Measurements from ENCODE around the gene CLCNKA.
A peak's percentile ranks its signal among the peaks of the same experiment; 100 is the strongest.
"Not testable (repeated sequence)": the region's sequence is repeated elsewhere in the genome, so short reads cannot be mapped to it uniquely, and the experiment has no call there.

The CLCNKA gene

GRCh38 chr1:15997637-15998280 is 24.1 kb upstream of the CLCNKA start:
- DNase-seq (ENCODE audit: low read depth in 2 of 2, low spot score in 1 of 2): no peak

DNA sequence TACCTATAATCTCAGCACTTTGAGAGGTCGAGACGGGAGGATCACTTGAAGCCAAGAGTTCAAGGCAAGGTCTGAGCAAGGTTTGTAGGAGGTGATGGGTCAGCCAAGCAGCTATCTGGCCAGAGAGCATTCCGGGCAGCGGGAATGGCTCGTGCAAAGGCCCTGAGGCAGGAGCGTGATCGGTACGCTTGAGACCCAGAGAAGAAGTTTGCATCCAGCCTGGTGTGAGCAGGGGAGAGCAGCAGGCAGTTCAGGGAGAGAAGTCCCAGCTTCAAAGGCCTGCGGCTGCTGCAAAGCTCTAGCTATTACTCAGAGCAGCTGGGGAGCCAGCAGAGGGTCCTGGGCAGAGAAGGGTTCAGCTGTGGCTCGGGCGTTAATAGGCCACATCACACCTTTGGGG is 22.9 kb upstream of the CLCNKA start:
- no peak for DNase-seq (ENCODE audit: low read depth in 2 of 2, low spot score in 1 of 2)

DNA sequence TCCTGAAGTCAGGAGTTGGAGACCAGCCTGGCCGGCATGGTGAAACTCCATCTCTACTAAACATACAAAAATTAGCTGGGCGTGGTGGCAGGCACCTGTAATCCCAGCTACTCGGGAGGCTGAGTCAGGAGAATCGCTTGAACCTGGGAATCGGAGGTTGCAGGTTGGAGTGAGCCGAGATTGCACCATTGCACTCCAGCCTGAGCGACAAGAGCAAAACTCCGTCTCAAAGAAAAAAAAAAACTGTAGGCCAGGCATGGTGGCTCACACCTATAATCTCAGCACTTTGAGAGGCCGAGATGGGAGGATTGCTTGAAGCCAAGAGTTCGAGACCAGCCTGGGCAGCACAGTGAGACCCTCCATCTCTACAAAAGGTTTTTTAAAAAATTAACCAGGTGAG is 20.6 kb upstream of the CLCNKA start:
- not testable (repeated sequence) for DNase-seq (ENCODE audit: low read depth in 2 of 2, low spot score in 1 of 2)

- DNase-seq (ENCODE audit: low read depth in 2 of 2, low spot score in 1 of 2): no peak
Observed at GRCh38 chr1:16005597-16005996, 16.2 kb upstream of the CLCNKA start.

DNA sequence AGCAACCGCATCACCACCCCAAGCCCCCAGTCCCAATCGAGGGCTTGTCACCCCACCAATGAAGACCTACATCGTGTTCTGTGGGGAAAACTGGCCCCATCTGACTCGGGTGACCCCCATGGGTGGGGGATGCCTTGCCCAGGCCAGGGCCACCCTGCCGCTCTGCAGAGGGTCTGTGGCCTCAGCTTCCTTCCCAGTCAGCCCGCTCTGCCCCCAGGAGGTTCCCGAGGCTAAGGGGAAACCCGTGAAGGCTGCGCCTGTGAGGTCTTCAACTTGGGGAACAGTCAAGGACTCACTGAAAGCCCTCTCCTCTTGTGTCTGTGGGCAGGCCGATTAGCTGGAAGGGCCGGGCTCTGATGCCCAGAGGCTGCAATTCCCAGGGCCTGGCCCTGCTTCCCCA is 15.8 kb upstream of the CLCNKA start:
- DNase-seq (ENCODE audit: low read depth in 2 of 2, low spot score in 1 of 2): no peak

DNA sequence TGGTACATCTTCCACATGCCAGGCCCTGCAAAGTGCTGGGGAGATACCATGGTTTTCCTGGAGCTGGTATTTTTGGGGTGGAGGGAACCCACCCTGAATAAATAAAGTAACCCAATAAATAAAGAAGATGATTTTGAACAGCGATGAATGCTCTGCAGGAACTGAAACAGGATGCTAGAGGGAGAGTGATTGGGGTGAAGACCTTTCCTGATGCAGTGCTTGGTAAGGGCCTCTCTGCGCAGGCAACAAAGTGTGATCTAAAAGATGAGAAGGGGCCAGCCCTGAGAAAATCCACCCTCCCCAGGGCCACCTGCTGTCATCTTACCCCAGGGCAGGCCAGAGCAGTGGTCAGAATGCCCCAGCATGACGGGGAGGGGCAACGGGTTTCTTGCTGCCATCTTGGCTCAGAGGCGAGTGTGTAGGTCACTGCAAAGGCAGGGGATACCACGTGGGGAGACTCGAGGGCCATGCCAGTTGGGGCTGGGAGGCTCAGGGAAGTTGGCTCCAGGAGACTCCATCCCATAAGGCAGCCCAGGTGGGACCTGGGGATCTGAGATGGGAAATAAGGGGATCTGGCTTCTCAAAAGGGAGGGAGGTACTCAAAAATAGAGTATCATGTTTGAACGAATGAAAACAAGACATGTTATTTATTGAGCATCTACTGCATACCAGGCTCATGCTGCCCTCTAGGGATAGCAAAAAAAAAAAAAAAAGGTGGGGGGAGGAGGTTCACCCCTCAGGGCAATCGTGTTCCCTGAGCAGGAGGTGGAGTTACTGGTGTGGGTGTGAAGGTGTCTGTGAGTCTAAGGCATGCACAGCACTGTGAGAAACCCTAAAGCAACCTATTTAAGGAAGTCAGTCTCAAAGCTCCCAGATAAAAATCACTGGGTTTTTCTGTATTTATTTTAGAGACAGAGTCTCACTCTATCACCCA is 15.0 kb upstream of the CLCNKA start:
- DNase-seq (ENCODE audit: low read depth in 2 of 2, low spot score in 1 of 2): no peak

DNA sequence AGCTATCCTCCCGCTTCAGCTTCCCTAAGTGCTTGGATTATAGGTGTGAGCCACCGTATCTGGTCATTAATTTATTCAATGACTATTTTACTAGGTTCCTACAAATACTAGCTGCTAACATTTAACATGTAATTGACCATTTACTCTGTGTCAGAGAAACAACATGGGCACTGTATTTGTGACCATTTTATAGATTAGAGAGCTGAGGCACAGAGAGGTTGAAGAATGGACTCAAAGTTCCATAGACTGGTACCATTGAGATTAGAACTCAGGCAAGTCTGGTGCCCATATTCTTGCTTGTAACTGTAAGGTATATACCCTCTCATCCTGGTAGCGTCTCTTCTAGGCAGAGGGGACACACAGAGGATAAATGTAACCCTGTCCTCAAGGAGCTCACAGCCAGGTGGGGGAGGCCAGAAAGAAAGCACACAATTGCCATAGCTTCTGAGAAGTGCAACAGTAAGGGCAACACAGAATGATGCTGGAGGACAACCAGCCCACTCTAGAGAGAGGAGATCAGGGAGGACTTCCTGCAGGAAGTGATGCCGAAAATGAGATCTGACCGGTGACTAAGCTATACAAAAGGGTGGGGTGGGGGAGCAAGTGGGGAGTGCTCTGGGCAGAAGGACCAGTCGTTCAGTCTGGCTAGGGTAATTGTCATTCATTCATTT is 14.0 kb upstream of the CLCNKA start:
- no peak for DNase-seq (ENCODE audit: low read depth in 2 of 2, low spot score in 1 of 2)

GRCh38 chr1:16009030-16009460 is 12.8 kb upstream of the CLCNKA start:
- DNase-seq (ENCODE audit: low read depth in 2 of 2, low spot score in 1 of 2): peak; percentile 44 to 55

GRCh38 chr1:16009678-16010077 is 12.2 kb upstream of the CLCNKA start:
- no peak for DNase-seq (ENCODE audit: low read depth in 2 of 2, low spot score in 1 of 2)

GRCh38 chr1:16010837-16011236 is 11.0 kb upstream of the CLCNKA start:
- no peak for DNase-seq (ENCODE audit: low read depth in 2 of 2, low spot score in 1 of 2)

DNA sequence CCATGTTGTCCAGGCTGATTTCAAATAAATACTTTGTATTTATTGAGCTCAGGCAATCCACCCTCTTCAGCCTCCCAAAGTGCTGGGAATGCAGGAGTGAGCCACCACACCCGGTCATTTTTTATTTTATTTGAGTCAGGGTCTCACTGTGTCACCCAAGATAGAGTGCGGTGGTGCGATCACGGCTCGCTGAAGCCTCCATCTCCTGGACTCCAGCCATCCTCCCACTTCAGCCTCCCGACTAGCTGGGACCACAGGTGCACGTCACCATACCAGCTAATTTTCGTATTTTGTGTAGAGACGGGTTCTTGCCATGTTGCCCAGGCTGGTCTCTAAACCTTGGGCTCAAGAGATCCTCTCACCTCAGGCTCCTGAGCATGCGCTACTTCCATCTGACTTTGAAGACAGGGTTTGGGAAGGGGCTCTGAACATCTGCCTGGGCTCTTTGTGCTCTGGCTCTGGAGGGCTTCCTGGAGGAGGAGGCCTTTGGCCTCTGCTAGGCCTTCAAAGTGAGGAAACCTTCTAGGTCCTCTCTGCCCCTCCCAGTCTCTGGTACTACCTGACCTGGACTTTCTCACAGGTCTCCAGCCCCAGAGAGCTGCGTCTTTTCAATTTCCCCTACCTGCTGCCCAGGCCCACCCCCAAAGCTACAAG is 9.8 kb upstream of the CLCNKA start:
- DNase-seq (ENCODE audit: low read depth in 2 of 2, low spot score in 1 of 2): no peak

- DNase-seq (ENCODE audit: low read depth in 2 of 2, low spot score in 1 of 2): no peak
Observed at GRCh38 chr1:16012590-16013219, 9.1 kb upstream of the CLCNKA start.

GRCh38 chr1:16013220-16013907 is 8.5 kb upstream of the CLCNKA start:
- no peak for DNase-seq (ENCODE audit: low read depth in 2 of 2, low spot score in 1 of 2)

GRCh38 chr1:16013908-16014258 is 8.0 kb upstream of the CLCNKA start:
- DNase-seq (ENCODE audit: low read depth in 2 of 2, low spot score in 1 of 2): no peak

DNA sequence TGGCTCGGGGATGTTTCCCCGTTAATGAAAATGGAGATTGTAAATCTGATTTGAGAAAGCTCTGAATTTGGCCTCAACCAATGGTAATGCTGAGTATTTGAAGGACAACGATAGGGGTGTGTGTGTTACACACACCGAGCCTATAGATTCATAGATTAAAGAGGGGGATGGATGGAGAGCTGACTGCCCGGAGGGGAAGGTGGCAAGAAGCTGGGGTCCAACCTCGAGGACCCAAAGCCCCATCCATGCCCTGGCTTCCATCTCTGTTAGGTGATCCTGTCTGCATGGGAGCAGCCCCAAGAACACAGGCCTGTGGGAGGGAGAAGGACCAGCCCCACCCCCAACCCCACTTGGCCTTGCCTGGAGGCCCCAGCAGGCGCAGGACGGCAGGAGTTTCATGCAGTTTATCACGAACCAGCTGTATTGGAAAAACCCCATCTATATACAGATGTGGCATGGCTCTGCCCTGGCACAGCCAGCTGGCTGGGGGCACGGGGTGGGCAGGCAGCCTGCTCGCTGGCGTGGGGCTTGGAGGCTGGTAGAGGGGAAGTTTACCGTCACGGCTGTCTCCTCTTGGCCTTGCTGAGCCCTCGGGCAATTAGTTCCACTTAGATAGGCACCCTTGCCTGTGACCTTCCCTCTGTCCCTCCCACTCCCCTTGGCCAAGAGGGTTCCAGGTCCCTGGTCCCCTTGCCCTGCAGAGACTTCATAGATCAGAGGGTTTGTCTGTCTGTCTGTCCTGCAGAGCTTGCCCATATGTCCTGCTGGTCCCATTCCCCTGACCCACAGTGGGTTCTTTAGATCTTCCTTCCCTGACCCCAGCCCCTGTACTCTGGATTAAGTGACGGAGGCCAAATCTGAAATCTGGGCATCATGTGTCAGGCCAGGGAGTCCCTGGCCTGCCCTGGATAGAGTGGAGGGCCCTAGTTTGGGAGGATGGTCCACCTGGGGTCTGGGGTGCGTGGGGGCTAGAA is 7.0 kb upstream of the CLCNKA start:
- no peak for DNase-seq (ENCODE audit: low read depth in 2 of 2, low spot score in 1 of 2)

DNA sequence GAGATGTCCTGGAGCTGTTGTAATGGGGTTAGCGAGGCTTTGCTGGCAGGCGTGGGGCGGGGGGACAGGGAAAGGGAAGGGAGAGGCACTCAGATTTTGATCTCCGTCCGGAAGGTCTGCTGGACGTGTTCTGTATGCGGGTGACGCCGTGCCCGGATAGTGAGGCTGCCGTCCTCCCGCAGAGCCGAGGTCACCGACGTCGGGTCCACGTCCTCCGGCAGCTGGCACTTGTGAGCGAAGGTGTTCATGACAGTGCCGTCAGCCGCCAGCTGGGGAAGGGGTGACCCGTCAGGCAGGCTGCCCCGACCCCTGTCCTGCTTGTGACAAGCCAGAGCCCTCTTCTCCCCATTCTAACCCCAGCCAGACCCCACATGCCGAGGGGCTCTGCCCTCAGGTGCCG is 6.3 kb upstream of the CLCNKA start:
- DNase-seq (ENCODE audit: low read depth in 2 of 2, low spot score in 1 of 2): no peak

DNA sequence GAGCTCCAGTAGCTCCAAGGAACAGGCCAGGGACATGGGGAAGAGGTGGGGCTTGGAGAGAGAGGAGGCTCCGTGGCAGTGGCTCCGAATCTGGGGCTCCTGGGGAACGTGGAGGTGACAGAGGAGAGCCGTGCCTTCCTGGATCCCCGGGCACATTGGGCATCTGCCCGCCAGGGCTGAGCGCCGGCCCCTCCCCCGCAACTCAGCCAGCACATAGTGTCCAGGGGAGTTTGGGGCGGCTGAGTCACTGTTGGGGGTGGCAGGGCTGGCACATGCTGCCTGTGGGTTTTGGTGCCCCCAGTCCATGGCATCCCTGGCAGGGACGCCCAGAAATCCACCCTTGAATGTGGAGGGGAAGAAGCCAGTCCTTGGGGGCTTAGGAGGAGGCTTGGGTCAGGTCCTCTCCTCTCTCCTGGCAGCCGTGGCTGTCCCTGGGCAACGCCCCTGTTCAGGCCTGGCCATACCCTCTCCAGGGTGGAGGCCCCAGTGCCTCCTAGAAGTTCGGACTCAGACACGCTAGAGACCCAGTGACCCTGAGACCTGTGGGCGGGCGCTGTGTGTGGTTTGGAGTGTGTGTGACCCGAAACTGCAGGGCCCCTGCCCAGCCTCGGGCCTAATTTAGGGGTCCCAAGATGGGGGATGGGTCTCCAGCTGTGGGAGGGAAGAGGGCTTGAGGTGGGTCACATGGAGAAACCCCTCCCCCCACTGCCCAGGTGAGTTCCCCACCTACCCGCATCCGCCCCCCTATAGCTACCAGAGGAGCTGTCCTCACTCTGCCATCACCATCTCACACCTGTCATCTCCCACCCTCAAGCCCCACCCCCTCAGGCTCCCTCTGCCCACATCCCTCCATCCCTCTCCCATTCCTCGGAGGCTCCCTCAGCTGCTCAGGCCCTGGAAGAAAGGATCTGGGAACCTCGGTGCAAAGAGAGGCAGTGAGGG is 5.6 kb upstream of the CLCNKA start:
- no peak for DNase-seq (ENCODE audit: low read depth in 2 of 2, low spot score in 1 of 2)

- no peak for DNase-seq (ENCODE audit: low read depth in 2 of 2, low spot score in 1 of 2)
Observed at GRCh38 chr1:16017076-16017460, 4.8 kb upstream of the CLCNKA start.

All from stimulated activated CD8-positive, alpha-beta memory T cell treated with anti-CD3 and anti-CD28 coated beads, Interleukin-4, amount 100 ng/mL, for 1 hour (primary cell).